HG02571 (cell line): ENCODE data around the gene ZNF362.

ENCODE experiments used
- ATAC-seq: cut with Tn5 transposase; IDR thresholded peaks from one replicate; pipeline ENCODE4 v1.9.1; 2021; ENCODE audit warnings: mild to moderate bottlenecking, moderate library complexity; ENCODE audit not compliant: unreplicated experiment

ZNF362 gene

GRCh38 chr1:33323663-33324477, 67.6 kb downstream of the ZNF362 start:
- ATAC-seq = no peak

- no peak for ATAC-seq
Measured at GRCh38 chr1:33324677-33325575, 68.6 kb downstream of the ZNF362 start.

- no peak for ATAC-seq
Measured at GRCh38 chr1:33326785-33327184, 70.5 kb downstream of the ZNF362 start.

- ATAC-seq = no peak
Measured at GRCh38 chr1:33327587-33328325, 71.5 kb downstream of the ZNF362 start.

- ATAC-seq = no peak
Measured at GRCh38 chr1:33328817-33329216, 72.5 kb downstream of the ZNF362 start.

- no peak for ATAC-seq
Measured at GRCh38 chr1:33329600-33330305, 73.5 kb downstream of the ZNF362 start.

GRCh38 chr1:33330361-33330890, 74.1 kb downstream of the ZNF362 start:
- ATAC-seq = no peak

GRCh38 chr1:33330906-33331305, 74.6 kb downstream of the ZNF362 start:
- no peak for ATAC-seq

- no peak for ATAC-seq
Measured at GRCh38 chr1:33331444-33332356, 75.4 kb downstream of the ZNF362 start.

GRCh38 chr1:33332357-33332789, 76.1 kb downstream of the ZNF362 start:
- ATAC-seq = no peak

- ATAC-seq = no peak
Measured at GRCh38 chr1:33332881-33333280, 76.6 kb downstream of the ZNF362 start.

GRCh38 chr1:33334081-33334552, 77.8 kb downstream of the ZNF362 start:
- no peak for ATAC-seq

- no peak for ATAC-seq
Measured at GRCh38 chr1:33335020-33335419, 78.7 kb downstream of the ZNF362 start.

- ATAC-seq = no peak
Measured at GRCh38 chr1:33336580-33336979, 80.3 kb downstream of the ZNF362 start.

- ATAC-seq = no peak
Measured at GRCh38 chr1:33337441-33337840, 81.1 kb downstream of the ZNF362 start.

- ATAC-seq = no peak
Measured at GRCh38 chr1:33338048-33338439, 81.8 kb downstream of the ZNF362 start.

GRCh38 chr1:33338440-33339211, 82.3 kb downstream of the ZNF362 start:
- no peak for ATAC-seq

GRCh38 chr1:33339413-33339812, 83.1 kb downstream of the ZNF362 start:
- ATAC-seq = no peak
